ENCODE results near the gene LRP1. TPM values are rescaled to one million over a fixed set of nuclear protein-coding genes. Genes with fewer than 3 reads are reported as not detected.

The LRP1 gene
- total RNA-seq, 1 experiment from 2014 or later: 9.0 TPM

DNA sequence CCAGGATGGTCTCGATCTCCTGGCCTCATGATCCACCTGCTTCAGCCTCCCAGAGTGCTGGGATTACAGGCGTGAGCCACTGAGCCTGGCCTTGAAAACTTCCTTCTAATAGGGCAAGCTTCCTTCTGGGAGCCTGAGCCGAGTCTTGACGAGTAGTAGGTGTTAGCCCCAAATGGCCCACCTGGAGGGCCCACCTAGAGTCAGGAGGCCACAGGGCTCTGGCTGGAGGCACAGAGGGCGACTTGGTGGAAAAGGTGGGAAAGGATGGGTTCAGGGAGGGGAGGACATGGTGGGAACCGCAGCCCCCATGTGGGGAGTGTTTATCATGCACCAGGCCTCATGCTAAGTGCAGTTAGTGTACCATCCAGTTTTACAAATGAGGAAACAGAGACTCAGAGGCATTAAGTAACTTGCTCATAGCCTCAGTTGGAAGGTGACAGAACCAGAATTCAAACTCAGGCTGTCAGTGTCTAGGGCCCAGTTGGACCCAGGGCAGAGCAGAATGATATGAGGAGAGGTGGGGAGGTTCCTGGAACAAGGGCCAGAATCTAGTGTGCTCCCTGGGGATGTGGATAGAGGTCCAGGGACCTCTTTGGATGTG lies 22.2 kb downstream of the LRP1 start:
- no peaks in the 10 kb centered on the region for H3K4me1 ChIP-seq (ENCODE audit: control insufficient read depth, insufficient read depth, low read length)
- BruUV-seq (replicated peaks): no TSS peak

DNA sequence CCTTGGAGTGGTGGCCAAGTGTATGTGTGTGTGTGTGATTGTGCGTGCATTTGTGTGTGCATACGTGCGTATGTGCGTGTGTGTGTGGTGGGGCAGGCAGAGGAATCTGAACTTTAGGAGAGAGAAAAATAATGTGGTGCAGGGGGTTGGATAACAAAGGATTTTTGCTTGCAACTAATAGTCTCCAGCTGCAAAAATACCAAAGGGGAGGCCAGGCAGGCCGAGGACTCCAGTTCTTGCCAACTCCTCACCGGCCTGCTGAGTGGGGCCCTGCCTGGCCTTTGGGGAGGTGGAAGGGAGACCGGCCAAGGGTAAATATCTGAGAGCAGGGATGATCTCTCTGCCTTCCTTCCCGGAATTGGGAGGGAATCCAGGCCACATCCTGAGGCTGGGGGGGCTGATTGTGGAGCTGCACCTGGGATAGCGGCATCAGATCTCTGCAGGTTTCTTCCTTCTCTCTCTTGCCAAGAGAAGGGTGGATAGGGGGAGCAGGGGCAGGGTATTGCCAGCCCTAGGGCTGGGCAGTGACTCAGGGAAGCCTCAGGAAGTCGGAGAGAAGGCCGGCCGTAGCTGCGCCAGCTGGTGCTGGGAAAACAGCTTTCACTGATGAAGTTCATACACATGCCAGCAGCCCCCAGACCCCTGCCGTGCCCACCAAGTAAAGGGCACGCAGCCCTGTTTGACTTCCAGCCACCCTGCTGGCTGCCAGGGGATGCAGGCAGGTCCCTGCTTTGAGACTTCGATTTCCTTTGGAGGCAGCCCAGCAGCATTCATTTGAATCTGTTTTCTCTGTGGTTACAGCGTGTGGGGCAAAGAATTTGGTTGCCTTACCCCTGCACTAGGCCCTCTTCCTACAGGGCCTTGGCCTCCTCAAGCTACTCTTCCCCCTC lies 23.7 kb downstream of the LRP1 start:
- ATAC-seq (no peak), DNase-seq (ENCODE audit: low read depth, low spot score) (no peak)
- ChIA-PET POLR2A (no interaction called here), CTCF (no interaction called here)
- Histone ChIP-seq H3K36me3 (ENCODE audit: control insufficient read depth, insufficient read depth, low read length) (no peaks in the 10 kb centered on the region), H3K27ac (ENCODE audit: low read length) (no peak overlapping the region), H3K9me3 (ENCODE audit: control insufficient read depth, insufficient read depth, low read depth, low read length) (no peaks in the 10 kb centered on the region), H3K4me3 (ENCODE audit: low read depth in 2 of 2, low read length in 2 of 2) (no peak overlapping the region), H3K27me3 (ENCODE audit: control insufficient read depth, insufficient read depth, low read length) (no peaks in the 10 kb centered on the region), H3K4me1 (ENCODE audit: control insufficient read depth, insufficient read depth, low read length) (no peaks in the 10 kb centered on the region)
- TF ChIP-seq, protein P1, sequence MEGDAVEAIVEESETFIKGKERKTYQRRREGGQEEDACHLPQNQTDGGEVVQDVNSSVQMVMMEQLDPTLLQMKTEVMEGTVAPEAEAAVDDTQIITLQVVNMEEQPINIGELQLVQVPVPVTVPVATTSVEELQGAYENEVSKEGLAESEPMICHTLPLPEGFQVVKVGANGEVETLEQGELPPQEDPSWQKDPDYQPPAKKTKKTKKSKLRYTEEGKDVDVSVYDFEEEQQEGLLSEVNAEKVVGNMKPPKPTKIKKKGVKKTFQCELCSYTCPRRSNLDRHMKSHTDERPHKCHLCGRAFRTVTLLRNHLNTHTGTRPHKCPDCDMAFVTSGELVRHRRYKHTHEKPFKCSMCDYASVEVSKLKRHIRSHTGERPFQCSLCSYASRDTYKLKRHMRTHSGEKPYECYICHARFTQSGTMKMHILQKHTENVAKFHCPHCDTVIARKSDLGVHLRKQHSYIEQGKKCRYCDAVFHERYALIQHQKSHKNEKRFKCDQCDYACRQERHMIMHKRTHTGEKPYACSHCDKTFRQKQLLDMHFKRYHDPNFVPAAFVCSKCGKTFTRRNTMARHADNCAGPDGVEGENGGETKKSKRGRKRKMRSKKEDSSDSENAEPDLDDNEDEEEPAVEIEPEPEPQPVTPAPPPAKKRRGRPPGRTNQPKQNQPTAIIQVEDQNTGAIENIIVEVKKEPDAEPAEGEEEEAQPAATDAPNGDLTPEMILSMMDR (IDR thresholded peaks at IDR 0.05): no peak
- TF ChIP-seq POLR2AphosphoS5 (IDR thresholded peaks at IDR 0.05; ENCODE audit: low read depth, low read length) (no peak), SIN3A (IDR thresholded peaks at IDR 0.05; ENCODE audit: borderline replicate concordance, insufficient read depth, low read depth, low read length) (no peak), TCF7L2 (IDR thresholded peaks at IDR 0.05; ENCODE audit: low read depth, low read length) (no peak)
- TF ChIP-seq, protein P2, sequence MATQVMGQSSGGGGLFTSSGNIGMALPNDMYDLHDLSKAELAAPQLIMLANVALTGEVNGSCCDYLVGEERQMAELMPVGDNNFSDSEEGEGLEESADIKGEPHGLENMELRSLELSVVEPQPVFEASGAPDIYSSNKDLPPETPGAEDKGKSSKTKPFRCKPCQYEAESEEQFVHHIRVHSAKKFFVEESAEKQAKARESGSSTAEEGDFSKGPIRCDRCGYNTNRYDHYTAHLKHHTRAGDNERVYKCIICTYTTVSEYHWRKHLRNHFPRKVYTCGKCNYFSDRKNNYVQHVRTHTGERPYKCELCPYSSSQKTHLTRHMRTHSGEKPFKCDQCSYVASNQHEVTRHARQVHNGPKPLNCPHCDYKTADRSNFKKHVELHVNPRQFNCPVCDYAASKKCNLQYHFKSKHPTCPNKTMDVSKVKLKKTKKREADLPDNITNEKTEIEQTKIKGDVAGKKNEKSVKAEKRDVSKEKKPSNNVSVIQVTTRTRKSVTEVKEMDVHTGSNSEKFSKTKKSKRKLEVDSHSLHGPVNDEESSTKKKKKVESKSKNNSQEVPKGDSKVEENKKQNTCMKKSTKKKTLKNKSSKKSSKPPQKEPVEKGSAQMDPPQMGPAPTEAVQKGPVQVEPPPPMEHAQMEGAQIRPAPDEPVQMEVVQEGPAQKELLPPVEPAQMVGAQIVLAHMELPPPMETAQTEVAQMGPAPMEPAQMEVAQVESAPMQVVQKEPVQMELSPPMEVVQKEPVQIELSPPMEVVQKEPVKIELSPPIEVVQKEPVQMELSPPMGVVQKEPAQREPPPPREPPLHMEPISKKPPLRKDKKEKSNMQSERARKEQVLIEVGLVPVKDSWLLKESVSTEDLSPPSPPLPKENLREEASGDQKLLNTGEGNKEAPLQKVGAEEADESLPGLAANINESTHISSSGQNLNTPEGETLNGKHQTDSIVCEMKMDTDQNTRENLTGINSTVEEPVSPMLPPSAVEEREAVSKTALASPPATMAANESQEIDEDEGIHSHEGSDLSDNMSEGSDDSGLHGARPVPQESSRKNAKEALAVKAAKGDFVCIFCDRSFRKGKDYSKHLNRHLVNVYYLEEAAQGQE (IDR thresholded peaks at IDR 0.05; ENCODE audit: insufficient read depth in 1 of 2, low read depth in 2 of 2, low read length in 1 of 2): no peak
- no TSS peak for BruUV-seq (replicated peaks)
- intact Hi-C loops (cut with micrococcal nuclease; ENCODE audit: unreplicated experiment) (no loop called here), in situ Hi-C loops (cut with HindIII; ENCODE audit: low pct_unique_long_range_greater_than_20kb, low sequenced_read_pairs) (no loop called here)

More for the DNA sequence above, 22.2 kb downstream of the LRP1 start:
- no peak for DNase-seq (ENCODE audit: low read depth, low spot score)
- no peak for ATAC-seq
- CTCF ChIA-PET: interaction anchor here (0.7 kb wide), 1 partner anchor 26 kb away, joined by 6 read pairs; no protein-coding TSS in a partner anchor
- no peak overlapping the region for H3K27ac ChIP-seq (ENCODE audit: low read length)
- no peaks in the 10 kb centered on the region for H3K9me3 ChIP-seq (ENCODE audit: control insufficient read depth, insufficient read depth, low read depth, low read length)
- intact Hi-C loops (cut with micrococcal nuclease; ENCODE audit: unreplicated experiment) (no loop called here), in situ Hi-C loops (cut with HindIII; ENCODE audit: low pct_unique_long_range_greater_than_20kb, low sequenced_read_pairs) (no loop called here)
- no peaks in the 10 kb centered on the region for H3K27me3 ChIP-seq (ENCODE audit: control insufficient read depth, insufficient read depth, low read length)
- H3K4me3 ChIP-seq (ENCODE audit: low read depth in 2 of 2, low read length in 2 of 2): no peak overlapping the region
- TF ChIP-seq, protein P1 (IDR thresholded peaks at IDR 0.05): no peak
- TF ChIP-seq TCF7L2 (IDR thresholded peaks at IDR 0.05; ENCODE audit: low read depth, low read length) (no peak), SIN3A (IDR thresholded peaks at IDR 0.05; ENCODE audit: borderline replicate concordance, insufficient read depth, low read depth, low read length) (no peak), POLR2AphosphoS5 (IDR thresholded peaks at IDR 0.05; ENCODE audit: low read depth, low read length) (no peak)
- TF ChIP-seq, protein P2 (IDR thresholded peaks at IDR 0.05; ENCODE audit: insufficient read depth in 1 of 2, low read depth in 2 of 2, low read length in 1 of 2): no peak
- no peaks in the 10 kb centered on the region for H3K36me3 ChIP-seq (ENCODE audit: control insufficient read depth, insufficient read depth, low read length)
- POLR2A ChIA-PET: no interaction called here
